HEK293 (cell line): ENCODE measurements around the gene STMND1.

Experiments
- CTCF ChIA-PET: fragments of 350-600 bp; formaldehyde crosslinking; extraction: SDS; loops from one replicate; lab custom pipeline; 2021; ENCODE audit warnings: antibody characterized with exemption; lab: Yijun Ruan, JAX
- POLR2A ChIA-PET: fragments of 300-600 bp; formaldehyde crosslinking; extraction: SDS; loops from one replicate; lab custom pipeline; 2020; ENCODE audit warnings: antibody characterized with exemption, inconsistent platforms; lab: Yijun Ruan, JAX
- H3K27ac ChIP-seq: fragments of 200-500 bp; sonication (Bioruptor generic); 2 replicates; pipeline ENCODE4 v1.5.1; 2014; ENCODE audit warnings: low read depth, low read length, control low read depth, inconsistent platforms; ENCODE audit errors: extremely low read depth
- H3K36me3 ChIP-seq, 2 experiments: fragments of 200-500 bp in 1 of 2; sonication (Bioruptor generic) in 1 of 2; 1 replicate in 1 of 2; 2 replicates in 1 of 2; pipeline ENCODE4 v1.5.1; 2014 to 2017; ENCODE audit warnings: inconsistent platforms in 2 of 2, low read length in 2 of 2; ENCODE audit not compliant: control insufficient read depth in 2 of 2, insufficient read depth in 1 of 2
- H3K4me1 ChIP-seq: fragments of 200-500 bp; sonication (Bioruptor generic); 2 replicates; pipeline ENCODE4 v1.5.1; 2014; ENCODE audit warnings: mild to moderate bottlenecking, low read length, inconsistent platforms; ENCODE audit not compliant: control insufficient read depth, insufficient read depth
- H3K4me3 ChIP-seq: 2 replicates; pipeline ENCODE4 v1.5.1; 2011; ENCODE audit warnings: low read depth, mild to moderate bottlenecking, control low read depth, low read length, moderate library complexity
- H3K9me3 ChIP-seq: fragments of 200-500 bp; sonication (Bioruptor generic); 2 replicates; pipeline ENCODE4 v1.5.1; 2014; ENCODE audit warnings: low read depth, low read length, inconsistent platforms; ENCODE audit not compliant: control insufficient read depth, insufficient read depth
- GLIS1 ChIP-seq: fragments of 450-650 bp; formaldehyde crosslinking; IDR thresholded peaks from 2 replicates; pipeline ENCODE4 v1.5.1; 2016; ENCODE audit warnings: missing biosample characterization, missing genetic modification characterization
- OSR2 ChIP-seq: fragments of 450-650 bp; formaldehyde crosslinking; IDR thresholded peaks from 2 replicates; pipeline ENCODE4 v1.5.1; 2016; ENCODE audit warnings: missing biosample characterization, missing genetic modification characterization
- PRDM1 ChIP-seq: fragments of 450-650 bp; formaldehyde crosslinking; IDR thresholded peaks from 2 replicates; pipeline ENCODE4; 2016; ENCODE audit warnings: missing biosample characterization, missing genetic modification characterization
- RBAK ChIP-seq: fragments of 450-650 bp; formaldehyde crosslinking; IDR thresholded peaks from 2 replicates; pipeline ENCODE4 v1.5.1; 2016; ENCODE audit warnings: missing biosample characterization, missing genetic modification characterization
- SP2 ChIP-seq: fragments of 450-650 bp; formaldehyde crosslinking; IDR thresholded peaks from 2 replicates; pipeline ENCODE4 v1.5.1; 2016; ENCODE audit warnings: missing biosample characterization, missing genetic modification characterization
- ZBTB20 ChIP-seq: fragments of 450-650 bp; formaldehyde crosslinking; IDR thresholded peaks from 2 replicates; pipeline ENCODE4 v1.5.1; 2016; ENCODE audit warnings: missing biosample characterization, missing genetic modification characterization
- ZBTB48 ChIP-seq: fragments of 450-650 bp; formaldehyde crosslinking; IDR thresholded peaks from 2 replicates; pipeline ENCODE4 v1.5.1; 2016; ENCODE audit warnings: missing biosample characterization, missing genetic modification characterization
- ZBTB7A ChIP-seq: fragments of 450-650 bp; formaldehyde crosslinking; IDR thresholded peaks from 2 replicates; pipeline ENCODE4 v1.5.1; 2016; ENCODE audit warnings: low read depth, missing biosample characterization, missing genetic modification characterization
- ZNF394 ChIP-seq: fragments of 450-650 bp; formaldehyde crosslinking; IDR thresholded peaks from 2 replicates; pipeline ENCODE4 v1.5.1; 2016; ENCODE audit warnings: missing biosample characterization, missing genetic modification characterization, mild to moderate bottlenecking, moderate library complexity, borderline replicate concordance
- ZNF544 ChIP-seq: fragments of 450-650 bp; formaldehyde crosslinking; IDR thresholded peaks from 2 replicates; pipeline ENCODE4 v1.5.0; 2017; ENCODE audit warnings: missing biosample characterization, missing genetic modification characterization
- ZNF623 ChIP-seq: fragments of 450-650 bp; formaldehyde crosslinking; IDR thresholded peaks from 2 replicates; pipeline ENCODE4 v1.5.1; 2016; ENCODE audit warnings: missing biosample characterization, missing genetic modification characterization
- ZNF664 ChIP-seq: fragments of 450-650 bp; formaldehyde crosslinking; IDR thresholded peaks from 2 replicates; pipeline ENCODE4 v1.5.1; 2016; ENCODE audit warnings: missing biosample characterization, missing genetic modification characterization
- ZNF747 ChIP-seq: fragments of 450-650 bp; formaldehyde crosslinking; IDR thresholded peaks from 2 replicates; pipeline ENCODE4 v1.5.1; 2016; ENCODE audit warnings: missing biosample characterization, missing genetic modification characterization
- ZNF76 ChIP-seq: fragments of 450-650 bp; formaldehyde crosslinking; IDR thresholded peaks from 2 replicates; pipeline ENCODE4; 2016; ENCODE audit warnings: low read depth, missing biosample characterization, missing genetic modification characterization, borderline replicate concordance
- ZNF776 ChIP-seq: fragments of 450-650 bp; formaldehyde crosslinking; IDR thresholded peaks from 2 replicates; pipeline ENCODE4 v1.5.0; 2017; ENCODE audit warnings: missing biosample characterization, missing genetic modification characterization, borderline replicate concordance
- ZNF791 ChIP-seq: fragments of 450-650 bp; formaldehyde crosslinking; IDR thresholded peaks from 2 replicates; pipeline ENCODE4 v1.5.1; 2016; ENCODE audit warnings: missing biosample characterization, missing genetic modification characterization
- TF ChIP-seq, protein P1 (sequence below): fragments of 450-650 bp; formaldehyde crosslinking; IDR thresholded peaks from 2 replicates; pipeline ENCODE4 v1.5.1; 2017; ENCODE audit warnings: missing biosample characterization, missing genetic modification characterization
- TF ChIP-seq, protein P2 (sequence below): fragments of 450-650 bp; IDR thresholded peaks from 2 replicates; pipeline ENCODE4 v1.5.1; 2018; ENCODE audit warnings: missing biosample characterization, mild to moderate bottlenecking, missing genetic modification characterization
- TF ChIP-seq, protein P3 (sequence below): fragments of 450-650 bp; formaldehyde crosslinking; IDR thresholded peaks from 2 replicates; pipeline ENCODE4 v1.5.1; 2016; ENCODE audit warnings: missing biosample characterization, missing genetic modification characterization
- TF ChIP-seq, protein P4 (sequence below): fragments of 450-650 bp; formaldehyde crosslinking; IDR thresholded peaks from 2 replicates; pipeline ENCODE4 v1.5.1; 2016; ENCODE audit warnings: missing biosample characterization, missing genetic modification characterization
- TF ChIP-seq, protein P5 (sequence below): fragments of 450-650 bp; formaldehyde crosslinking; IDR thresholded peaks from 2 replicates; pipeline ENCODE4 v1.5.1; 2016; ENCODE audit warnings: missing biosample characterization, missing genetic modification characterization
- TF ChIP-seq, protein P6 (sequence below): fragments of 450-650 bp; formaldehyde crosslinking; IDR thresholded peaks from 2 replicates; pipeline ENCODE4 v1.5.1; 2016; ENCODE audit warnings: missing biosample characterization, missing genetic modification characterization
- TF ChIP-seq, protein P7 (sequence below): fragments of 450-650 bp; formaldehyde crosslinking; IDR thresholded peaks from 2 replicates; pipeline ENCODE4 v1.5.1; 2017; ENCODE audit warnings: missing biosample characterization, mild to moderate bottlenecking, missing genetic modification characterization, moderate library complexity
- TF ChIP-seq, protein P8 (sequence below): fragments of 450-650 bp; formaldehyde crosslinking; optimal IDR thresholded peaks from 2 replicates; pipeline ENCODE3; 2016; ENCODE audit warnings: missing biosample characterization, mild to moderate bottlenecking, missing genetic modification characterization

Gene STMND1

DNA sequence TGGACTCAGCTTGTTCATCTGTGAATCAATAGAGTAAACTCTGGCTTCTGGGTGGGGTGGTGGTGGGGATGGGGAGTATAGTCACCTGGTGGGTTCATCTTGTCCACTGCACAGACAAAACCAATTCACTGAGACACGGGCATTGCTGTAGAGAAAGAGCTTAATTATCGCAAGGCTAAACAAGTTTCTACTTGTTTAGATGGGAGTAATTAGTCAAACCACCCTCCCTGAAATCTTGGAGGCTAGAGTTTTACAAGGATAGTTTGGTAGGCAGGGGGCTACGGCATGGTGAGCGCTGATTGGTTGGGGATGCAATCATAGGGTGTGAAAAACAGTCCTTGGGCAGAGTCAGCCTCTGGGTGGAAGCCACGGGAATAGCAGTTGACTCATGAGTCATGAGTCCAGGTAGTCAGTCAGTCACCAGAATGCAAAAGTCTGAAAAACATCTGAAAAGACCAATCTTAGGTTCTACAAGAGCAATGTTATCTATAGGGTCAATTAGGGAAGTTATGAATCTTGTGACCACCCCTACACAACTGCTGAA, 77.8 kb downstream of the STMND1 start:
- Histone ChIP-seq H3K36me3 (no peaks in the 10 kb centered on the region), H3K4me3 (no peak overlapping the region), H3K9me3 (no peaks in the 10 kb centered on the region), H3K27ac (no peak overlapping the region), H3K4me1 (no peaks in the 10 kb centered on the region)
- ChIA-PET POLR2A (no interaction called here), CTCF (interaction anchor here (0.7 to 1.3 kb wide), 4 partner anchors 12 to 1521 kb away, joined by 3 to 11 read pairs (median 4); no protein-coding TSS in a partner anchor)
- TF ChIP-seq OSR2 (tag by site-specific recombination) = no peak
- no peak for TF ChIP-seq ZBTB48 (tag by site-specific recombination)
- TF ChIP-seq ZNF664 (tag by site-specific recombination) = no peak
- no peak for TF ChIP-seq ZNF623
- no peak for TF ChIP-seq ZNF544 (tag by site-specific recombination)
- TF ChIP-seq ZNF747 = no peak
- no peak for TF ChIP-seq ZNF791
- TF ChIP-seq ZNF394 (tag by site-specific recombination) = peak; percentile 30; the same call in 1 of the 2 replicates
- TF ChIP-seq, protein P1, sequence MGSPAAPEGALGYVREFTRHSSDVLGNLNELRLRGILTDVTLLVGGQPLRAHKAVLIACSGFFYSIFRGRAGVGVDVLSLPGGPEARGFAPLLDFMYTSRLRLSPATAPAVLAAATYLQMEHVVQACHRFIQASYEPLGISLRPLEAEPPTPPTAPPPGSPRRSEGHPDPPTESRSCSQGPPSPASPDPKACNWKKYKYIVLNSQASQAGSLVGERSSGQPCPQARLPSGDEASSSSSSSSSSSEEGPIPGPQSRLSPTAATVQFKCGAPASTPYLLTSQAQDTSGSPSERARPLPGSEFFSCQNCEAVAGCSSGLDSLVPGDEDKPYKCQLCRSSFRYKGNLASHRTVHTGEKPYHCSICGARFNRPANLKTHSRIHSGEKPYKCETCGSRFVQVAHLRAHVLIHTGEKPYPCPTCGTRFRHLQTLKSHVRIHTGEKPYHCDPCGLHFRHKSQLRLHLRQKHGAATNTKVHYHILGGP (tag by site-specific recombination) = no peak
- TF ChIP-seq, protein P2, sequence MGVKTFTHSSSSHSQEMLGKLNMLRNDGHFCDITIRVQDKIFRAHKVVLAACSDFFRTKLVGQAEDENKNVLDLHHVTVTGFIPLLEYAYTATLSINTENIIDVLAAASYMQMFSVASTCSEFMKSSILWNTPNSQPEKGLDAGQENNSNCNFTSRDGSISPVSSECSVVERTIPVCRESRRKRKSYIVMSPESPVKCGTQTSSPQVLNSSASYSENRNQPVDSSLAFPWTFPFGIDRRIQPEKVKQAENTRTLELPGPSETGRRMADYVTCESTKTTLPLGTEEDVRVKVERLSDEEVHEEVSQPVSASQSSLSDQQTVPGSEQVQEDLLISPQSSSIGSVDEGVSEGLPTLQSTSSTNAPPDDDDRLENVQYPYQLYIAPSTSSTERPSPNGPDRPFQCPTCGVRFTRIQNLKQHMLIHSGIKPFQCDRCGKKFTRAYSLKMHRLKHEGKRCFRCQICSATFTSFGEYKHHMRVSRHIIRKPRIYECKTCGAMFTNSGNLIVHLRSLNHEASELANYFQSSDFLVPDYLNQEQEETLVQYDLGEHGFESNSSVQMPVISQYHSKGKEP = no peak
- TF ChIP-seq SP2 (tag by site-specific recombination) = peak; percentile 41
- TF ChIP-seq, protein P3, sequence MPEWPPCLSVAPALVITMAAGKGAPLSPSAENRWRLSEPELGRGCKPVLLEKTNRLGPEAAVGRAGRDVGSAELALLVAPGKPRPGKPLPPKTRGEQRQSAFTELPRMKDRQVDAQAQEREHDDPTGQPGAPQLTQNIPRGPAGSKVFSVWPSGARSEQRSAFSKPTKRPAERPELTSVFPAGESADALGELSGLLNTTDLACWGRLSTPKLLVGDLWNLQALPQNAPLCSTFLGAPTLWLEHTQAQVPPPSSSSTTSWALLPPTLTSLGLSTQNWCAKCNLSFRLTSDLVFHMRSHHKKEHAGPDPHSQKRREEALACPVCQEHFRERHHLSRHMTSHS = no peak
- TF ChIP-seq, protein P4, sequence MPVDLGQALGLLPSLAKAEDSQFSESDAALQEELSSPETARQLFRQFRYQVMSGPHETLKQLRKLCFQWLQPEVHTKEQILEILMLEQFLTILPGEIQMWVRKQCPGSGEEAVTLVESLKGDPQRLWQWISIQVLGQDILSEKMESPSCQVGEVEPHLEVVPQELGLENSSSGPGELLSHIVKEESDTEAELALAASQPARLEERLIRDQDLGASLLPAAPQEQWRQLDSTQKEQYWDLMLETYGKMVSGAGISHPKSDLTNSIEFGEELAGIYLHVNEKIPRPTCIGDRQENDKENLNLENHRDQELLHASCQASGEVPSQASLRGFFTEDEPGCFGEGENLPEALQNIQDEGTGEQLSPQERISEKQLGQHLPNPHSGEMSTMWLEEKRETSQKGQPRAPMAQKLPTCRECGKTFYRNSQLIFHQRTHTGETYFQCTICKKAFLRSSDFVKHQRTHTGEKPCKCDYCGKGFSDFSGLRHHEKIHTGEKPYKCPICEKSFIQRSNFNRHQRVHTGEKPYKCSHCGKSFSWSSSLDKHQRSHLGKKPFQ (tag by site-specific recombination) = no peak
- no peak for TF ChIP-seq GLIS1
- TF ChIP-seq, protein P5, sequence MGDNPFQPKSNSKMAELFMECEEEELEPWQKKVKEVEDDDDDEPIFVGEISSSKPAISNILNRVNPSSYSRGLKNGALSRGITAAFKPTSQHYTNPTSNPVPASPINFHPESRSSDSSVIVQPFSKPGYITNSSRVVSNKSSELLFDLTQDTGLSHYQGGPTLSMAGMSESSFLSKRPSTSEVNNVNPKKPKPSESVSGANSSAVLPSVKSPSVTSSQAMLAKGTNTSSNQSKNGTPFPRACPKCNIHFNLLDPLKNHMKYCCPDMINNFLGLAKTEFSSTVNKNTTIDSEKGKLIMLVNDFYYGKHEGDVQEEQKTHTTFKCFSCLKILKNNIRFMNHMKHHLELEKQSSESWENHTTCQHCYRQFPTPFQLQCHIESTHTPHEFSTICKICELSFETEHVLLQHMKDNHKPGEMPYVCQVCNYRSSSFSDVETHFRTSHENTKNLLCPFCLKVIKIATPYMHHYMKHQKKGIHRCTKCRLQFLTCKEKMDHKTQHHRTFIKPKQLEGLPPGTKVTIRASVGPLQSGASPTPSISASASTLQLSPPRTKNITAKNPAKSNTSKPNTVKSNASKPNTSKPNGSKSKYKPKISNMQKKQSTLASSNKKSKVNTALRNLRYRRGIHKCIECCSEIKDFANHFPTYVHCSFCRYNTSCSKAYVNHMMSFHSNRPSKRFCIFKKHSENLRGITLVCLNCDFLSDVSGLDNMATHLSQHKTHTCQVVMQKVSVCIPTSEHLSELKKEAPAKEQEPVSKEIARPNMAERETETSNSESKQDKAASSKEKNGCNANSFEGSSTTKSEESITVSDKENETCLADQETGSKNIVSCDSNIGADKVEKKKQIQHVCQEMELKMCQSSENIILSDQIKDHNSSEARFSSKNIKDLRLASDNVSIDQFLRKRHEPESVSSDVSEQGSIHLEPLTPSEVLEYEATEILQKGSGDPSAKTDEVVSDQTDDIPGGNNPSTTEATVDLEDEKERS (tag by site-specific recombination) = no peak
- TF ChIP-seq RBAK (tag by site-specific recombination) = no peak
- TF ChIP-seq, protein P6, sequence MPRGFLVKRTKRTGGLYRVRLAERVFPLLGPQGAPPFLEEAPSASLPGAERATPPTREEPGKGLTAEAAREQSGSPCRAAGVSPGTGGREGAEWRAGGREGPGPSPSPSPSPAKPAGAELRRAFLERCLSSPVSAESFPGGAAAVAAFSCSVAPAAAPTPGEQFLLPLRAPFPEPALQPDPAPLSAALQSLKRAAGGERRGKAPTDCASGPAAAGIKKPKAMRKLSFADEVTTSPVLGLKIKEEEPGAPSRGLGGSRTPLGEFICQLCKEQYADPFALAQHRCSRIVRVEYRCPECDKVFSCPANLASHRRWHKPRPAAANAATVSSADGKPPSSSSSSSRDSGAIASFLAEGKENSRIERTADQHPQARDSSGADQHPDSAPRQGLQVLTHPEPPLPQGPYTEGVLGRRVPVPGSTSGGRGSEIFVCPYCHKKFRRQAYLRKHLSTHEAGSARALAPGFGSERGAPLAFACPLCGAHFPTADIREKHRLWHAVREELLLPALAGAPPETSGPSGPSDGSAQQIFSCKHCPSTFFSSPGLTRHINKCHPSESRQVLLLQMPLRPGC (tag by site-specific recombination) = no peak
- TF ChIP-seq PRDM1 = no peak
- TF ChIP-seq, protein P7, sequence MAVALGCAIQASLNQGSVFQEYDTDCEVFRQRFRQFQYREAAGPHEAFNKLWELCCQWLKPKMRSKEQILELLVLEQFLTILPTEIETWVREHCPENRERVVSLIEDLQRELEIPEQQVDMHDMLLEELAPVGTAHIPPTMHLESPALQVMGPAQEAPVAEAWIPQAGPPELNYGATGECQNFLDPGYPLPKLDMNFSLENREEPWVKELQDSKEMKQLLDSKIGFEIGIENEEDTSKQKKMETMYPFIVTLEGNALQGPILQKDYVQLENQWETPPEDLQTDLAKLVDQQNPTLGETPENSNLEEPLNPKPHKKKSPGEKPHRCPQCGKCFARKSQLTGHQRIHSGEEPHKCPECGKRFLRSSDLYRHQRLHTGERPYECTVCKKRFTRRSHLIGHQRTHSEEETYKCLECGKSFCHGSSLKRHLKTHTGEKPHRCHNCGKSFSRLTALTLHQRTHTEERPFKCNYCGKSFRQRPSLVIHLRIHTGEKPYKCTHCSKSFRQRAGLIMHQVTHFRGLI = no peak
- no peak for TF ChIP-seq ZBTB20
- no peak for TF ChIP-seq ZBTB7A (tag by site-specific recombination)
- TF ChIP-seq, protein P8, sequence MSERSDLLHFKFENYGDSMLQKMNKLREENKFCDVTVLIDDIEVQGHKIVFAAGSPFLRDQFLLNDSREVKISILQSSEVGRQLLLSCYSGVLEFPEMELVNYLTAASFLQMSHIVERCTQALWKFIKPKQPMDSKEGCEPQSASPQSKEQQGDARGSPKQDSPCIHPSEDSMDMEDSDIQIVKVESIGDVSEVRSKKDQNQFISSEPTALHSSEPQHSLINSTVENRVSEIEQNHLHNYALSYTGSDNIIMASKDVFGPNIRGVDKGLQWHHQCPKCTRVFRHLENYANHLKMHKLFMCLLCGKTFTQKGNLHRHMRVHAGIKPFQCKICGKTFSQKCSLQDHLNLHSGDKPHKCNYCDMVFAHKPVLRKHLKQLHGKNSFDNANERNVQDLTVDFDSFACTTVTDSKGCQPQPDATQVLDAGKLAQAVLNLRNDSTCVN = no peak
- no peak for TF ChIP-seq ZNF76
- TF ChIP-seq ZNF776 = no peak
